HepG2 (cell line): ENCODE data around the gene FIBP. TPM values are rescaled to one million over a fixed set of nuclear protein-coding genes. Genes with fewer than 3 reads are reported as not detected.
A peak's percentile ranks its signal among the peaks of the same experiment; 100 is the strongest.

Experiments used
- ARNT ChIP-seq: fragments of 450-650 bp; IDR thresholded peaks from 2 replicates; pipeline ENCODE4 v1.6.1; 2017
- CC2D1A ChIP-seq: sonication (generic); formaldehyde crosslinking; IDR thresholded peaks from 2 replicates; pipeline ENCODE4 v1.8.1; 2023; ENCODE audit warnings: mild to moderate bottlenecking, missing genetic modification reagents
- DMAP1 ChIP-seq: IDR thresholded peaks from 2 replicates; pipeline ENCODE4 v1.6.1; 2016
- ELF4 ChIP-seq: sonication (generic); formaldehyde crosslinking; IDR thresholded peaks from 2 replicates; pipeline ENCODE4 v1.5.0; 2020; ENCODE audit warnings: missing genetic modification reagents, mild to moderate bottlenecking, moderate library complexity, borderline replicate concordance
- GZF1 ChIP-seq: sonication (generic); formaldehyde crosslinking; IDR thresholded peaks from 2 replicates; pipeline ENCODE4 v1.5.1; 2020; ENCODE audit warnings: mild to moderate bottlenecking, missing genetic modification reagents
- HIVEP1 ChIP-seq: sonication (generic); formaldehyde crosslinking; IDR thresholded peaks from 2 replicates; pipeline ENCODE4 v1.4.0; 2020; ENCODE audit warnings: mild to moderate bottlenecking, missing genetic modification reagents
- HNF4G ChIP-seq, 2 experiments: sonication (generic) in 1 of 2; formaldehyde crosslinking in 1 of 2; IDR thresholded peaks; 2 replicates each; pipeline versions ENCODE4 v1.4.0 to v1.6.1; 2011 to 2020; ENCODE audit warnings: borderline replicate concordance in 2 of 2, low read depth in 2 of 2, mild to moderate bottlenecking in 2 of 2, low read length in 1 of 2, missing genetic modification reagents in 1 of 2, moderate library complexity in 1 of 2
- KLF9 ChIP-seq: IDR thresholded peaks from 2 replicates; pipeline ENCODE4 v1.6.1; 2016; ENCODE audit warnings: low read depth
- NCOA5 ChIP-seq: sonication (generic); formaldehyde crosslinking; IDR thresholded peaks from 2 replicates; pipeline ENCODE4 v1.4.0; 2020; ENCODE audit warnings: missing genetic modification reagents
- NR2F1 ChIP-seq, 2 experiments: fragments of 450-650 bp in 1 of 2; formaldehyde crosslinking in 1 of 2; IDR thresholded peaks; 2 replicates each; pipeline versions ENCODE4 v1.5.0 to v1.6.1; 2016 to 2020; ENCODE audit warnings: mild to moderate bottlenecking in 1 of 2, missing compliant biosample characterization in 1 of 2, missing genetic modification reagents in 1 of 2, moderate library complexity in 1 of 2
- SSRP1 ChIP-seq: IDR thresholded peaks from 2 replicates; pipeline ENCODE4 v1.6.1; 2016; ENCODE audit warnings: control low read depth
- XRCC5 ChIP-seq: fragments of 200-400 bp; formaldehyde crosslinking; optimal IDR thresholded peaks from 2 replicates; pipeline ENCODE3; 2017; ENCODE audit warnings: mild to moderate bottlenecking, low read length
- ZBTB40 ChIP-seq, 2 experiments: fragments of 450-650 bp in 1 of 2; sonication (generic) in 1 of 2; formaldehyde crosslinking in 1 of 2; IDR thresholded peaks; 2 replicates each; pipeline versions ENCODE4 v1.6.1 to v1.8.0; 2016 to 2022; ENCODE audit warnings: antibody characterized with exemption in 1 of 2, mild to moderate bottlenecking in 1 of 2, missing genetic modification reagents in 1 of 2
- ZNF556 ChIP-seq: sonication (generic); formaldehyde crosslinking; IDR thresholded peaks from 2 replicates; pipeline ENCODE4 v1.4.0; 2020; ENCODE audit warnings: mild to moderate bottlenecking, missing genetic modification reagents, borderline replicate concordance
- ZNF597 ChIP-seq: sonication (generic); formaldehyde crosslinking; IDR thresholded peaks from 2 replicates; pipeline ENCODE4 v1.5.0; 2020; ENCODE audit warnings: missing genetic modification reagents
- polyA plus RNA-seq, 8 experiments: library from polyadenylated mRNA; depleted of rRNA in 3 of 8; stranded (reverse) in 7 of 8; unstranded in 1 of 8; fragments of >200 nt; fragmentation: Illumina TruSeq in 4 of 8; extraction: Trizol in 4 of 8; gene quantifications; 2 replicates each; pipeline versions ENCODE4 v1.2.1 to v1.2.3, GENCODE V29; 2011 to 2016; ENCODE audit warnings: low read depth in 4 of 8, missing spikeins in 1 of 8, mixed read lengths in 1 of 8; ENCODE audit not compliant: insufficient read depth in 1 of 8
- total RNA-seq, 5 experiments: library from RNA; depleted of rRNA; stranded (reverse); fragments of >200 nt; fragmentation: Illumina TruSeq; extraction: Trizol; gene quantifications; 2 replicates each; pipeline ENCODE4 v1.2.3, GENCODE V29; 2016; ENCODE audit warnings: low read depth in 1 of 5

Gene FIBP
- total and polyA plus RNA-seq, 2 of the 13 experiments (the other 11 are each of a cell fraction or from before 2014, with no cell fraction given) = 42.9 to 62.1 TPM

- TF ChIP-seq HNF4G (IDR thresholded peaks at IDR 0.05; ENCODE audit: borderline replicate concordance, low read depth, low read length) = 0 out of 2 replicates have a peak, but pooled peaks have one; percentile 4
- peak; percentile 65; the same call in 1 of the 2 replicates for TF ChIP-seq HNF4G (CRISPR knock-in tag; IDR thresholded peaks at IDR 0.05; ENCODE audit: borderline replicate concordance, low read depth)
- no peak for TF ChIP-seq SSRP1 (CRISPR knock-in tag)
- TF ChIP-seq ZBTB40 (IDR thresholded peaks at IDR 0.05) = peak; percentile 66
- TF ChIP-seq ZBTB40 (CRISPR knock-in tag; IDR thresholded peaks at IDR 0.05) = peak; percentile 46; the same call in 1 of the 2 replicates
- TF ChIP-seq HIVEP1 (CRISPR knock-in tag) = peak; percentile 55; the same call in 1 of the 2 replicates
- TF ChIP-seq ZNF597 (CRISPR knock-in tag) = no peak
- no peak; the same call in 1 of the 2 replicates for TF ChIP-seq ZNF556 (CRISPR knock-in tag)
- 0 out of 2 replicates have a peak, but pooled peaks have one; percentile 36 for TF ChIP-seq ELF4 (CRISPR knock-in tag)
- TF ChIP-seq NCOA5 (CRISPR knock-in tag) = no peak
- TF ChIP-seq DMAP1 (CRISPR knock-in tag) = peak; percentile 71
- no peak for TF ChIP-seq GZF1 (CRISPR knock-in tag)
- TF ChIP-seq KLF9 (CRISPR knock-in tag) = no peak
- TF ChIP-seq NR2F1 (CRISPR knock-in tag; IDR thresholded peaks at IDR 0.05) = no peak
- TF ChIP-seq CC2D1A (CRISPR knock-in tag) = no peak
- peak; percentile 71 for TF ChIP-seq XRCC5
- no peak for TF ChIP-seq ARNT
Measured at GRCh38 chr11:65888163-65888814, at the start of gene FIBP (continued).
